Measurements from ENCODE around the gene SLC30A2. TPM values are rescaled to one million over a fixed set of nuclear protein-coding genes. Genes with fewer than 3 reads are reported as not detected.

SLC30A2 gene
- total and polyA plus RNA-seq, 2 experiments from 2014 or later = 0.07 TPM; not detected in 1

DNA sequence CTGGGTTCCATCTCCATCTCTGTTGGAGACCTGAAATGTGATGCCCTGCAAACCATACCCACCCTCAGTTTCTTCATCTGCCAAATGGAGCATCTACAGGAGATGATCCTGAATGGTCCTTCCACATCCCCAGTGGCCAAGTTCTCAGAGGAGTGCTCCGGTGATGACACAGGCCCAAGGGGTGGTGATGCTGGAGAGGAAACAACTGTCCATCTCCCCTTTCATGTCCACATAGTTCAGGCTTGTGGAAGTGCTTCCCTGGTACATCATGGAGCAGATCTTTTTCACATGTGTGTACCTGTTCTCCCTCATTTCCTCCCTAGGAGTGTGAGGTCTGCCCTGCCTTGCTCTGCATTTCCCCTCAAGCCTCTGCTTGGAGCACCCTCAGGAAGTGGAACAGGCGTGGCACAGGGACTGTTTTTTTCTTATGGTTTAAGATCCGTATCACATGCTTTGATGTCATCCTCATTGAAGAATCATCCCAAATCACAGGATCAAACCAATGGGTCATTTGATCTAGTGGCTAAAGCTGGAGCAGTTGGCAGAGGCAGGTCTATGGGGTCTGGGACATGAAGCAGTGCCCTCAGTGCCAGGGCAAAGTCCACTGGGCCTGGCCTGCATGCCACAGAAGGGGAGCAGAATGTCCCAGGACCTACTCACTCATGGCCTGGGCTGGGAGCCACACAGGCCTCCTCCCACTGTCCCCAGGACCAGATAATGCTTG, 29.7 kb upstream of the SLC30A2 start (continued):
- no peak for TF ChIP-seq CREB1 (CRISPR knock-in tag; IDR thresholded peaks at IDR 0.05; ENCODE audit: low read depth)
- TF ChIP-seq JUNB (IDR thresholded peaks at IDR 0.05; ENCODE audit: unreplicated experiment) = no peak
- no peak for TF ChIP-seq ZNF114 (CRISPR knock-in tag; IDR thresholded peaks at IDR 0.05)
- TF ChIP-seq, protein P1, sequence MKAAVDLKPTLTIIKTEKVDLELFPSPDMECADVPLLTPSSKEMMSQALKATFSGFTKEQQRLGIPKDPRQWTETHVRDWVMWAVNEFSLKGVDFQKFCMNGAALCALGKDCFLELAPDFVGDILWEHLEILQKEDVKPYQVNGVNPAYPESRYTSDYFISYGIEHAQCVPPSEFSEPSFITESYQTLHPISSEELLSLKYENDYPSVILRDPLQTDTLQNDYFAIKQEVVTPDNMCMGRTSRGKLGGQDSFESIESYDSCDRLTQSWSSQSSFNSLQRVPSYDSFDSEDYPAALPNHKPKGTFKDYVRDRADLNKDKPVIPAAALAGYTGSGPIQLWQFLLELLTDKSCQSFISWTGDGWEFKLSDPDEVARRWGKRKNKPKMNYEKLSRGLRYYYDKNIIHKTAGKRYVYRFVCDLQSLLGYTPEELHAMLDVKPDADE (IDR thresholded peaks at IDR 0.05) = no peak

DNA sequence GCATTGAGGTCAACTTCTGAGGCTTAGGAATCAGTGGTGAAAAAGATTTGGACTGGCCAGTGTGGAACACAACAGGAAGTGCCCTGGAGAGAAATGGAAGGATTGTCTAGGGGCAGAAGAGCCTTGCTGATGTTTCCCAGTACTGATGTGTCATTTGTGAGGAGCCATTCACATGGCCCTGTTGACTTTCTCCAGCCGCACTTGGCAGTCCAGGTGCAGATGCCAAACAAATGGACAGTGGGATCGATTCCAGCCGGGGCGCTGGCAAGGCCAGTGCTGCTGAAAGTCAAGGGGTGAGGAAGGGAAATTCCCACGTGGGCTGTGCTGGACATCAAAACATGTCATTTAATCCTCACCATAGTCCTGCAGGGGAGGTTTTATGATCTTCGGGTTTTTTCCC, 26.4 kb upstream of the SLC30A2 start:
- Mint-ChIP-seq H3K36me3 (ENCODE audit: low read depth) (no peaks in the 10 kb centered on the region), H3K4me1 (peaks cover 3% of the 10 kb centered on the region; the same call in 2 of the 3 replicates), H3K4me3 (no peak overlapping the region), H3K27me3 (ENCODE audit: insufficient read depth, low read depth, poor library complexity) (peaks cover 7% of the 10 kb centered on the region), H3K9me3 (no peaks in the 10 kb centered on the region), H3K27ac (no peak overlapping the region)
- Histone ChIP-seq H3K4me3 (no peak overlapping the region), H3K4me2 (no peak overlapping the region), H2AFZ (no peak overlapping the region), H3K36me3 (ENCODE audit: insufficient read depth) (no peaks in the 10 kb centered on the region), H3K27me3 (ENCODE audit: insufficient read depth) (no peaks in the 10 kb centered on the region), H3F3A (replicated peaks; ENCODE audit: low read depth) (no peaks in the 10 kb centered on the region), H3K4me1 (ENCODE audit: insufficient read depth) (no peaks in the 10 kb centered on the region), H3K9me2 (ENCODE audit: insufficient read depth) (no peaks in the 10 kb centered on the region), H3K27ac (ENCODE audit: low read depth) (no peak overlapping the region), H3K79me2 (replicated peaks; ENCODE audit: insufficient read depth) (no peaks in the 10 kb centered on the region), H4K20me1 (replicated peaks; ENCODE audit: insufficient read depth) (no peaks in the 10 kb centered on the region)
- DNase-seq (ENCODE audit: low spot score) = no peak
- ATAC-seq = no peak
- TF ChIP-seq STAT1 (IDR thresholded peaks at IDR 0.05; ENCODE audit: unreplicated experiment) (no peak), POLR2AphosphoS5 (IDR thresholded peaks at IDR 0.05; ENCODE audit: low read depth) (no peak), JUNB (IDR thresholded peaks at IDR 0.05; ENCODE audit: unreplicated experiment) (no peak), EZH2 (IDR thresholded peaks at IDR 0.05; ENCODE audit: low read depth, unreplicated experiment) (no peak), EZH2phosphoT487 (IDR thresholded peaks at IDR 0.05; ENCODE audit: unreplicated experiment) (no peak), ZNF114 (CRISPR knock-in tag; IDR thresholded peaks at IDR 0.05) (no peak), CREB1 (CRISPR knock-in tag; IDR thresholded peaks at IDR 0.05; ENCODE audit: low read depth) (no peak)
- TF ChIP-seq, protein P1 (IDR thresholded peaks at IDR 0.05) = no peak
- TF ChIP-seq, protein P2, sequence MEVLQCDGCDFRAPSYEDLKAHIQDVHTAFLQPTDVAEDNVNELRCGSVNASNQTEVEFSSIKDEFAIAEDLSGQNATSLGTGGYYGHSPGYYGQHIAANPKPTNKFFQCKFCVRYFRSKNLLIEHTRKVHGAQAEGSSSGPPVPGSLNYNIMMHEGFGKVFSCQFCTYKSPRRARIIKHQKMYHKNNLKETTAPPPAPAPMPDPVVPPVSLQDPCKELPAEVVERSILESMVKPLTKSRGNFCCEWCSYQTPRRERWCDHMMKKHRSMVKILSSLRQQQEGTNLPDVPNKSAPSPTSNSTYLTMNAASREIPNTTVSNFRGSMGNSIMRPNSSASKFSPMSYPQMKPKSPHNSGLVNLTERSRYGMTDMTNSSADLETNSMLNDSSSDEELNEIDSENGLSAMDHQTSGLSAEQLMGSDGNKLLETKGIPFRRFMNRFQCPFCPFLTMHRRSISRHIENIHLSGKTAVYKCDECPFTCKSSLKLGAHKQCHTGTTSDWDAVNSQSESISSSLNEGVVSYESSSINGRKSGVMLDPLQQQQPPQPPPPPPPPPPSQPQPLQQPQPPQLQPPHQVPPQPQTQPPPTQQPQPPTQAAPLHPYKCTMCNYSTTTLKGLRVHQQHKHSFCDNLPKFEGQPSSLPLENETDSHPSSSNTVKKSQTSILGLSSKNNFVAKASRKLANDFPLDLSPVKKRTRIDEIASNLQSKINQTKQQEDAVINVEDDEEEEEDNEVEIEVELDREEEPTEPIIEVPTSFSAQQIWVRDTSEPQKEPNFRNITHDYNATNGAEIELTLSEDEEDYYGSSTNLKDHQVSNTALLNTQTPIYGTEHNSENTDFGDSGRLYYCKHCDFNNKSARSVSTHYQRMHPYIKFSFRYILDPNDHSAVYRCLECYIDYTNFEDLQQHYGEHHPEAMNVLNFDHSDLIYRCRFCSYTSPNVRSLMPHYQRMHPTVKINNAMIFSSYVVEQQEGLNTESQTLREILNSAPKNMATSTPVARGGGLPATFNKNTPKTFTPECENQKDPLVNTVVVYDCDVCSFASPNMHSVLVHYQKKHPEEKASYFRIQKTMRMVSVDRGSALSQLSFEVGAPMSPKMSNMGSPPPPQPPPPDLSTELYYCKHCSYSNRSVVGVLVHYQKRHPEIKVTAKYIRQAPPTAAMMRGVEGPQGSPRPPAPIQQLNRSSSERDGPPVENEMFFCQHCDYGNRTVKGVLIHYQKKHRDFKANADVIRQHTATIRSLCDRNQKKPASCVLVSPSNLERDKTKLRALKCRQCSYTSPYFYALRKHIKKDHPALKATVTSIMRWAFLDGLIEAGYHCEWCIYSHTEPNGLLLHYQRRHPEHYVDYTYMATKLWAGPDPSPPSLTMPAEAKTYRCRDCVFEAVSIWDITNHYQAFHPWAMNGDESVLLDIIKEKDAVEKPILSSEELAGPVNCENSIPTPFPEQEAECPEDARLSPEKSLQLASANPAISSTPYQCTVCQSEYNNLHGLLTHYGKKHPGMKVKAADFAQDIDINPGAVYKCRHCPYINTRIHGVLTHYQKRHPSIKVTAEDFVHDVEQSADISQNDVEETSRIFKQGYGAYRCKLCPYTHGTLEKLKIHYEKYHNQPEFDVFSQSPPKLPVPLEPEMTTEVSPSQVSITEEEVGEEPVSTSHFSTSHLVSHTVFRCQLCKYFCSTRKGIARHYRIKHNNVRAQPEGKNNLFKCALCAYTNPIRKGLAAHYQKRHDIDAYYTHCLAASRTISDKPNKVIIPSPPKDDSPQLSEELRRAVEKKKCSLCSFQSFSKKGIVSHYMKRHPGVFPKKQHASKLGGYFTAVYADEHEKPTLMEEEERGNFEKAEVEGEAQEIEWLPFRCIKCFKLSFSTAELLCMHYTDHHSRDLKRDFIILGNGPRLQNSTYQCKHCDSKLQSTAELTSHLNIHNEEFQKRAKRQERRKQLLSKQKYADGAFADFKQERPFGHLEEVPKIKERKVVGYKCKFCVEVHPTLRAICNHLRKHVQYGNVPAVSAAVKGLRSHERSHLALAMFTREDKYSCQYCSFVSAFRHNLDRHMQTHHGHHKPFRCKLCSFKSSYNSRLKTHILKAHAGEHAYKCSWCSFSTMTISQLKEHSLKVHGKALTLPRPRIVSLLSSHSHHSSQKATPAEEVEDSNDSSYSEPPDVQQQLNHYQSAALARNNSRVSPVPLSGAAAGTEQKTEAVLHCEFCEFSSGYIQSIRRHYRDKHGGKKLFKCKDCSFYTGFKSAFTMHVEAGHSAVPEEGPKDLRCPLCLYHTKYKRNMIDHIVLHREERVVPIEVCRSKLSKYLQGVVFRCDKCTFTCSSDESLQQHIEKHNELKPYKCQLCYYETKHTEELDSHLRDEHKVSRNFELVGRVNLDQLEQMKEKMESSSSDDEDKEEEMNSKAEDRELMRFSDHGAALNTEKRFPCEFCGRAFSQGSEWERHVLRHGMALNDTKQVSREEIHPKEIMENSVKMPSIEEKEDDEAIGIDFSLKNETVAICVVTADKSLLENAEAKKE (CRISPR knock-in tag; IDR thresholded peaks at IDR 0.05) = no peak
- TF ChIP-seq, protein P3, sequence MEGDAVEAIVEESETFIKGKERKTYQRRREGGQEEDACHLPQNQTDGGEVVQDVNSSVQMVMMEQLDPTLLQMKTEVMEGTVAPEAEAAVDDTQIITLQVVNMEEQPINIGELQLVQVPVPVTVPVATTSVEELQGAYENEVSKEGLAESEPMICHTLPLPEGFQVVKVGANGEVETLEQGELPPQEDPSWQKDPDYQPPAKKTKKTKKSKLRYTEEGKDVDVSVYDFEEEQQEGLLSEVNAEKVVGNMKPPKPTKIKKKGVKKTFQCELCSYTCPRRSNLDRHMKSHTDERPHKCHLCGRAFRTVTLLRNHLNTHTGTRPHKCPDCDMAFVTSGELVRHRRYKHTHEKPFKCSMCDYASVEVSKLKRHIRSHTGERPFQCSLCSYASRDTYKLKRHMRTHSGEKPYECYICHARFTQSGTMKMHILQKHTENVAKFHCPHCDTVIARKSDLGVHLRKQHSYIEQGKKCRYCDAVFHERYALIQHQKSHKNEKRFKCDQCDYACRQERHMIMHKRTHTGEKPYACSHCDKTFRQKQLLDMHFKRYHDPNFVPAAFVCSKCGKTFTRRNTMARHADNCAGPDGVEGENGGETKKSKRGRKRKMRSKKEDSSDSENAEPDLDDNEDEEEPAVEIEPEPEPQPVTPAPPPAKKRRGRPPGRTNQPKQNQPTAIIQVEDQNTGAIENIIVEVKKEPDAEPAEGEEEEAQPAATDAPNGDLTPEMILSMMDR (conservative IDR thresholded peaks at IDR 0.05; ENCODE audit: low read depth in 2 of 2) = no peak
